Measurements from ENCODE around the gene LRRC26.

LRRC26 gene

DNA sequence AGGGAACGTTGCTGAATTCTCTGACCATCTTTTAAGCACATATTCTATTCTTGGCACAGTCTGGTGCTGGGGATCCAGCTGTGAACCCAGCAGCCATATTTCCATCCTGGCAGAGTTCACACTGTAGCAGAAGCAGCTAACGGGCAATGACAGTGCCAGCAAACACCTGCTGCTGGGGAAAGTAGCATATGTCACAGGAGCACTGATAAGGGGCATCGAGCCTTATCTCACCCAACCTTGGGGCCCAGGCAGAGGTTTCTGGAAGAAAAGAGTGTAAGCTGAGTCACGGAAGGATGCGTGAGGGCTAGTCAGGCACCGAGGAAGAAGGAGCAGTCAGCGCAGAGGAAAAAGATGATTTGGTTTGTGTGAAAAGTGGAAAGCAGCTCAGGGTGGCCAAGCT is 36.8 kb upstream of the LRRC26 start:
- TF ChIP-seq TAF1 (IDR thresholded peaks at IDR 0.05; ENCODE audit: borderline replicate concordance, low read depth, low read length): no peak
- no peak; the same call in 1 of the 2 replicates for TF ChIP-seq POLR2A (IDR thresholded peaks at IDR 0.05; ENCODE audit: low read depth, low read length)
- no peak for TF ChIP-seq POLR2AphosphoS5 (IDR thresholded peaks at IDR 0.05; ENCODE audit: low read depth, low read length)
- DNase-seq (ENCODE audit: insufficient read length): no peak
- FAIRE-seq: no peak

DNA sequence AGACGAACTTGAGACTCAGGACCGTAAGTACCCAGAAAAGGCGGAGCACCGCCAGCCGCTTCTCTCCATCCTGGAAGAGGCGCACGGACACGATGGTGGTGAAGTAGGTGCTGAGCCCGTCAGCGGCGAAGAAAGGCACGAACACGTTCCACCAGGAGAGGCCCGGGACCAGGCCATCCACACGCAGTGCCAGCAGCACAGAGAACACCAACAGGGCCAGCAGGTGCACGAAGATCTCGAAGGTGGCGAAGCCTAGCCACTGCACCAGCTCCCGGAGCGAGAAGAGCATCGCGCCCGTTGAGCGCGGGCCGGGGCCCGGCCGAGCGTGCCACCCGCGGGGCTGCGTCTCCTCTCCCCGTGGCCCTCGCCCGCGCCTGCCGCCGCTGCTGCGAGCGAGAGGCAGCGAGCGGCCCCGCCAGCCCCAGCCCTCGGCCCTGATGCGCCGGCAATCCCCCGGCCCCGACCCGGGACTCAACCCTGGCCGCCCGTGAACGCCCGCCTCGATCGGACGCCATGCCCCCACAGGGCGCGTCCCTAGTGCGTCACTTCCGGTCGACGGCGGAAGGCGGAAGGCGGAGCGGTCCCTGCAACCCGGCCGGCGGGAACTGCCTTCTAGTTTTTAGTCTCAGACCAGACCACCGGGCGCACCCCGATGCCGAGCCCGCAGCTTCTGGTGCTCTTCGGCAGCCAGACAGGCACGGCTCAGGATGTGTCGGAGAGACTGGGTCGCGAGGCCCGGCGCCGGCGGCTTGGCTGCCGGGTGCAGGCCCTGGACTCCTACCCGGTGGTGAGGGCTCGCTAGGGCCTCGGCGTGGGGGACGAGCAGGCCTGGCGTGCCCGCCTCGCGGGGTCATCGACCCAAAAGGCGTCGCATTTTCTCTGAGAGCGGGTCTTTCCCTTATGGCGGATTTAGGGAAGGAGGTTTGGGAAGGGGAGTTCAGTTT is 35.5 kb upstream of the LRRC26 start, which contains the start of the genes NDOR1 and TMEM203:
Gene NDOR1 (plus strand): TSS at position 575 of the 944 bp plus-strand sequence. CDS start 78 bp downstream, at position 653.
Gene TMEM203 (minus strand): TSS at position 523 of the 944 bp plus-strand sequence. CDS start 234 bp downstream, at position 289.
- TF ChIP-seq POLR2A (IDR thresholded peaks at IDR 0.05; ENCODE audit: low read depth, low read length): peak; percentile 88
- peak; percentile 78 for TF ChIP-seq POLR2AphosphoS5 (IDR thresholded peaks at IDR 0.05; ENCODE audit: low read depth, low read length)
- peak; percentile 78; the same call in 1 of the 2 replicates for TF ChIP-seq TAF1 (IDR thresholded peaks at IDR 0.05; ENCODE audit: borderline replicate concordance, low read depth, low read length)
- DNase-seq (ENCODE audit: insufficient read length) (peak; percentile 100), FAIRE-seq (peak; percentile 97)

DNA sequence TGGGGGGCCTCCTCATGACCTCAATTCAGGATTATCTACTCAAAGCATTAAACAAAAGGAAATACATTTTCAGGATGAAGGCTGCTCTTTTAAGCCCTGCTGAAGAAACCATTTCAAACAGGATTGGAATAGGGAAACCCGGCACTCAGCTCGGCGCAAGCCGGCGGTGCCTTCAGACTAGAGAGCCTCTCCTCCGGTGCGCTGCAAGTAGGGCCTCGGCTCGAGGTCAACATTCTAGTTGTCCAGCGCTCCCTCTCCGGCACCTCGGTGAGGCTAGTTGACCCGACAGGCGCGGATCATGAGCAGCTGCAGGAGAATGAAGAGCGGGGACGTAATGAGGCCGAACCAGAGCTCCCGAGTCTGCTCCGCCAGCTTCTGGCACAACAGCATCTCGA is 34.9 kb upstream of the LRRC26 start:
- FAIRE-seq: no peak
- TF ChIP-seq TAF1 (IDR thresholded peaks at IDR 0.05; ENCODE audit: borderline replicate concordance, low read depth, low read length): no peak
- TF ChIP-seq POLR2A (IDR thresholded peaks at IDR 0.05; ENCODE audit: low read depth, low read length): no peak
- TF ChIP-seq POLR2AphosphoS5 (IDR thresholded peaks at IDR 0.05; ENCODE audit: low read depth, low read length): no peak
- no peak for DNase-seq (ENCODE audit: insufficient read length)

DNA sequence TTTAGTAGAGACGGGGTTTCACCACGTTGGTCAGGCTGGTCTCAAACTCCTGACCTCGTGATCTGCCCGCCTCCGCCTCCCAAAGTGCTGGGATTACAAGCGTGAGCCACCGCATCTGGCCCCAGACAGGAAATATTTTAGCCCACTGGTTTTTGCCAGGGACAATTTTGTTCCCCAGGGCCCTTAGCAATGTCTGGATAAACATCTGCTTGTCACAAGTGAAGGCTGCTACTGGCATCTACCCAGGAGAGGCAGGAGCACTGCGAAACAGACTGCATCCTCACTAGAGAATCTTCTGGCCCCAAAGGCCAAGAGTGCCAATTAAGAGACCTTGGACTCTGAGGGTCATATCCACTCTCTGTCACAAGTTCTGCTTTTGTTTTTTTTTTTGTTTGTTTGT is 33.1 kb upstream of the LRRC26 start:
- FAIRE-seq: no peak
- no peak for TF ChIP-seq POLR2A (IDR thresholded peaks at IDR 0.05; ENCODE audit: low read depth, low read length)
- no peak for DNase-seq (ENCODE audit: insufficient read length)

DNA sequence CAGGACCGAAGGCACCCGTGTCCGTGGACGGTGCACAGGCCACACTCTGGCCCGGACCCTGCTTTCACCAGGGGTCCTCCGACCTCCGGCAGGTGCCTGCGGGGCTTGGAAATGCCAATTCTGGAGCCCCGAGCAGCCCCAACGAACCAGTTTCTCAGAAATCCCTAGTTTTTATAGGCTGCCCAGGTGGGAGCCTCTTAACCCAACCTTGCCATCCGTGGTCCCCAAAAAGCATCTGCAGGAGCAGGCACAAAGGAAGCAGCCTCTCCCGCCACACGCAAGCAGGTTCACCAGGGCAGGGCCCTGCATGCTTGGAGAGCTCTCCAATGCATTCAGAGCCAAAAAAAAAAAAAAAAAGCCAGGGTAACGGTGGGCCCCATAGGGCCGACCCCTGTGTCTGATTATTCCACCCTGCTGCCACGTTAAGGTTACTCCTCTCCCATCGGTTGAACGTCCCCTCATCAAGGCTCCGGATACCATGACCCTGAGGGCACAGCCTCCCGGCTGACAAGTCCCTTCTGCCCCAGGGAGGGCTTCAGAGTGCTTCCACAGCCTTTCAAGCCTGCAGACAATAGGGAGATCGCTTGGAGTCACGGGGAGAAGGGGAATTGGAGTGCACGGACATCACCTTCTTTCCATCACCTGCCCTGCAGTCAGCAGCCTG is 31.5 kb upstream of the LRRC26 start:
- no peak for DNase-seq (ENCODE audit: insufficient read length)
- no peak for FAIRE-seq
- no peak for TF ChIP-seq POLR2A (IDR thresholded peaks at IDR 0.05; ENCODE audit: low read depth, low read length)
- no peak for TF ChIP-seq TAF1 (IDR thresholded peaks at IDR 0.05; ENCODE audit: borderline replicate concordance, low read depth, low read length)
- no peak for TF ChIP-seq POLR2AphosphoS5 (IDR thresholded peaks at IDR 0.05; ENCODE audit: low read depth, low read length)

DNA sequence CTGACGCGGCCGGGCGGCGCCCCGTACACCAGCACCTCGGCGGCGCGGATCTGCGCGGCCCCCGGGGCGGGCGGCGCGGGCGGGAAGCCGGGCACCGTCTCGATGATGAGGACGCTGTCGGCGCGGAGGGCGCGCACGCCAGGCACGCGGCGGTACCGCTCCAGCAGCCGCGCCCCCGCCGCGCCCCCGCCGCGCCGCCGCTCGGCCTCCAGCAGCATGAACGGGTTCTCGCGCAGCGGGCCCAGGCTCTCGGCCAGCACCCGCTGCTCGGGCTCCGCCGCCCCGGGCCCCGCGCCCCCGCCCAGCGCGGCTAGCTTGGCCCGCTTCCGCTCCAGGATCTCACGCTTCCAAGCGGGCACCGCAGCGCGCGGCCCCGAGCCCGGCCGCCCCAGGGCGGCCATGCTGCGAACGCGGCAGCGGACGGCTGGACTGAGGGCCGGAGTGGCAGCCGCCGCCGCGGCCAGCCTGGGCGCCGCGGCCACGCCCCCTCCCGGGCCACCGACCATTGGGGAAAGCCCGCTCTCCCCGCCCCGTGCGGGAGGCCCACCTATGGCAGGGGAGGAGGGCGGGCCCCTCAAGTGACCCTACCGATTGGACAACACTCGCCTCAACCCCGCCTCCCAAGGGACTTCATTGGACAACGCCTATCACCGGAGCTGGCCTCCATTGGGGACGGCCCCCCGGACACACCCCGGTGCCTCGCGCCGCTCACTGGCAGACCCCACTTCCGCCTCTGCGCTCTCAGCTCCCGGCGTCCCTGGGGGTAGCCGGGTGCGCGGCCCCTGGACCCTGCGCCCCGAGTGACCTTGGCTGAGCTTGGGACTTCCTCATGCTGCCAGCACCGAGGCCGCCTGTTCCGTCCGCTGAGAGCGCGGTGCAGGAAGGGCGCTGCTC is 30.7 kb upstream of the LRRC26 start, which contains the start of gene TPRN:
Gene TPRN (minus strand): TSS at position 431 of the 894 bp plus-strand sequence. CDS start 30 bp downstream, at position 401.
- TF ChIP-seq POLR2A (IDR thresholded peaks at IDR 0.05; ENCODE audit: low read depth, low read length): peak; percentile 93
- peak; percentile 84 for TF ChIP-seq POLR2AphosphoS5 (IDR thresholded peaks at IDR 0.05; ENCODE audit: low read depth, low read length)
- peak; percentile 83; the same call in 1 of the 2 replicates for TF ChIP-seq TAF1 (IDR thresholded peaks at IDR 0.05; ENCODE audit: borderline replicate concordance, low read depth, low read length)
- peak; percentile 97 for FAIRE-seq

DNA sequence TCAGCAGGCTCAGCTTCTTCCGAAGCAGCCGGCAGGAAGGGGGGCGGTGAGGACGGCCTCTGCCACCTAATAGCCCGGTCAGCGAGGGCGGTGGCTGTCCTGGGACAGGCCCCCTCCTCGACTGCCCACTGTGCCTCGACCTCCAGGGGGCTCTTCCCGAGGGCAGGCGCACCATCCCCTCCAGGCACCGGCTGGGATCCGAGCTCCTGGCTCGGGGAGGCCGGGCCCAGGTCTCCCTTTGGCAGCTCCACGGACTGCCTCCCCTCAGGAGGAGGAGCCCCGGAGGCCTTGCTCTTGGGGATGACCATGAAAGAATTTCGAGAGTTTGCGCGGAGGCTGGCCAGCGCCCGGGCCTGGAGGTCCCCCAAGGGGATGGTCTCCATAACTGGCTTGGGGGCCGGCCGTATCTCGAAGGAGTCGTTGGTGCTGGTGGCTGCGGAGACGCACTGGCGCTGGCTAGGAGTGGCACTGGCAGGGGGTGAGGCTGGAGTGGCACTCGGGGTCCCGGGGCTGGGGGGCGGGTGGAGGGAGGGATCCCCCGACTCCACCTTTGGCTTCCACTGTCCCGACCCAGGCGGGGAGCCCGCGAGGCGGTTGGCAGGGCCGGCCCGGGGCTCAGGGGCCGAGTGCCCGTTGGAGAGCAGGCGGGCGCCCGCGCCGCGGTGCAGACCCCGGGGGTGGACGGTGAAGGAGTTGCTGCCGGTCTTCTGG is 29.7 kb upstream of the LRRC26 start:
- DNase-seq (ENCODE audit: insufficient read length) (no peak), FAIRE-seq (no peak)
- no peak for TF ChIP-seq POLR2A (IDR thresholded peaks at IDR 0.05; ENCODE audit: low read depth, low read length)
- TF ChIP-seq TAF1 (IDR thresholded peaks at IDR 0.05; ENCODE audit: borderline replicate concordance, low read depth, low read length): no peak
- no peak for TF ChIP-seq POLR2AphosphoS5 (IDR thresholded peaks at IDR 0.05; ENCODE audit: low read depth, low read length)

More for the DNA sequence above, 30.7 kb upstream of the LRRC26 start, which contains the start of gene TPRN:
- peak; percentile 100 for DNase-seq (ENCODE audit: insufficient read length)

DNA sequence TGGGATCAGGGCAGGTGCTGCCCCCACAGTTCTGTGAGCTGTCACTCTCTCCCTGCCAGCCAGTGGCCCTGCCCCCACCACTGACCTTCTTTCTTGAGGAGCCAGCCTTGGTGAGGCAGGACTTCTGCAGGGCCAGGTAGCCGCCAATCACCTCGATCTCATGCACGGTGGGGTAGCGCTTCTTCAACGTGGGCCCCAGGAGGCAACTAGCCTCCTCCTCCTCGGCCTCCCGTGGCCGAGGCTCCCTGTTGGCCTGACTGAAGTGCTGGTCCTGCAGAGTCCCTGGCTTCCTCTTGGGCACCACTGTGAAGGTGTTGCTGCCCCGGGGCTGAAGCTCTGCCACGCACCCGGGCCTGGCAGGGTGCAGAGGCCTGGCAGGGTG is 29.0 kb upstream of the LRRC26 start:
- TF ChIP-seq POLR2A (IDR thresholded peaks at IDR 0.05; ENCODE audit: low read depth, low read length) (no peak), POLR2AphosphoS5 (IDR thresholded peaks at IDR 0.05; ENCODE audit: low read depth, low read length) (no peak), TAF1 (IDR thresholded peaks at IDR 0.05; ENCODE audit: borderline replicate concordance, low read depth, low read length) (no peak)
- DNase-seq (ENCODE audit: insufficient read length) (no peak), FAIRE-seq (no peak)

DNA sequence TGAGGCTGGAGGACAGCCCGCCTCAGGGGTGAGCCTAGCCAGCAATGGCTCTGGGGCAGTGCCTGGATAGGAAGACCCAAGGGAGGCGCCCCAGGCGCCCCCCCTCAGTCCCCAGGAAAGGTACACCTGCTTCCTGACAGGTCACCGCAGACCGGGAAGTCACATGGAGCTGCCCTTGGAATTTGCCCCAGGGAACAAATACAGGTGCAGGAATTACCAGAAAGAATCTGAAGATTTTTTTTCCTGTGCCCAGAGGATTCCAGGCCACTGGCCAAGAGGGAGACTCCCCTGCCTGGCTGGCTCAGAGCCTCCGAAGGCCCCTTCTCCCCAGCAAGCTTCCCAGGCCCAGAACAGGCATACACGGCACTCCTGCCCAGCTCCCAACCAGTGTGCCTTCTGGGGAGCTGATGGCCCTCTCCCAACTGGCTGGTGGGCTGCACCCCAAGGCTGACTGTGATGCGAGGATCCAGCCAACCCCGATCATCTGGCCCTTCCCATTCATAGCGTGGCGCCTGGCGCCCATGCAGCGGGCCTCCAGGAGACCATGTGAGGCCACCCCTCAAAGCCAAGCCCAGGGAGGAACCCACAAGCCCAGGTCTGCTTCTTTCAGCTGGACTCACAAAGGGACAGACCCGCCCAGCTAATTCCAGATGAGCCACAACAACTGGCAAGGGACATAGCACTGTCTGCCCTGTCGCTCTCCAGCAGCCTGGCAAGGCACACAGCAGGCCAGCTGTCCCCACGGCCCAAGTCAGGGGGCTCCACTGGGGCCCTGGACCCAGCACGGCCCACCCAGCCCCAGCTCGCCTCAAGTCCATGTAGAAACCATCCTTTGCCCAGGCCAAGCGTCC is 28.4 kb upstream of the LRRC26 start:
- no peak for DNase-seq (ENCODE audit: insufficient read length)
- TF ChIP-seq POLR2A (IDR thresholded peaks at IDR 0.05; ENCODE audit: low read depth, low read length) (no peak), POLR2AphosphoS5 (IDR thresholded peaks at IDR 0.05; ENCODE audit: low read depth, low read length) (no peak), TAF1 (IDR thresholded peaks at IDR 0.05; ENCODE audit: borderline replicate concordance, low read depth, low read length) (no peak)
- no peak for FAIRE-seq
